PC-9 (cell line): ENCODE data around the gene ZNRF1.

ENCODE experiments used
- EZH2 ChIP-seq: fragments of 200-600 bp; sonication (generic); IDR thresholded peaks from 2 replicates; pipeline ENCODE4 v1.8.0; 2017; ENCODE audit warnings: antibody characterized with exemption, low read depth
- TF ChIP-seq, protein P1 (sequence below): fragments of 200-600 bp; sonication (generic); conservative IDR thresholded peaks from 2 replicates; pipeline ENCODE4 v1.6.1; 2017; ENCODE audit warnings: mixed run types, antibody characterized with exemption, mild to moderate bottlenecking, moderate library complexity

GRCh38 chr16:74999609-75000480, 1.0 kb downstream of the ZNRF1 start:
- no peak for TF ChIP-seq EZH2
- TF ChIP-seq, protein P1, sequence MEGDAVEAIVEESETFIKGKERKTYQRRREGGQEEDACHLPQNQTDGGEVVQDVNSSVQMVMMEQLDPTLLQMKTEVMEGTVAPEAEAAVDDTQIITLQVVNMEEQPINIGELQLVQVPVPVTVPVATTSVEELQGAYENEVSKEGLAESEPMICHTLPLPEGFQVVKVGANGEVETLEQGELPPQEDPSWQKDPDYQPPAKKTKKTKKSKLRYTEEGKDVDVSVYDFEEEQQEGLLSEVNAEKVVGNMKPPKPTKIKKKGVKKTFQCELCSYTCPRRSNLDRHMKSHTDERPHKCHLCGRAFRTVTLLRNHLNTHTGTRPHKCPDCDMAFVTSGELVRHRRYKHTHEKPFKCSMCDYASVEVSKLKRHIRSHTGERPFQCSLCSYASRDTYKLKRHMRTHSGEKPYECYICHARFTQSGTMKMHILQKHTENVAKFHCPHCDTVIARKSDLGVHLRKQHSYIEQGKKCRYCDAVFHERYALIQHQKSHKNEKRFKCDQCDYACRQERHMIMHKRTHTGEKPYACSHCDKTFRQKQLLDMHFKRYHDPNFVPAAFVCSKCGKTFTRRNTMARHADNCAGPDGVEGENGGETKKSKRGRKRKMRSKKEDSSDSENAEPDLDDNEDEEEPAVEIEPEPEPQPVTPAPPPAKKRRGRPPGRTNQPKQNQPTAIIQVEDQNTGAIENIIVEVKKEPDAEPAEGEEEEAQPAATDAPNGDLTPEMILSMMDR = no peak
